ENCODE data around the gene KRT1.

The KRT1 gene

DNA sequence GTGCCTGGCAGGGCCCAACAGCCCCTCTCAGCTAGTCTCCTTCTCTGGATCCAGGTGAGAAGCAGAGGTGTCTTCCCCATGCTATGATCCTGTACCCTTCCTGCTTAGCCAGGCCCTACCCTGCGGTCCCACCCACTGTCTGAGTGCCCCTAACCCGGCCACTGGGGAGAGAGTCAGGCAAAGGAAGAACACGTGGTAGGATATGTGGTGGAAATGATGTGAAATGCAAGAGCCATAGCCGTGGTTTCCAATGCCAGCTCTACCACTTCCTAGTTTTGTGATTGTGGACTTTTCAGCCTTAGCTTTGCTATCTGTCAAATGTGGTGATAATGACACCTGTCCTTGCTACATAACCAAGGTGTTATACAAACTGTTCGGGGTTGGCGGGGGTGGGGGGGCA is 44.0 kb downstream of the KRT1 start:
- no peak for DNase-seq (ENCODE audit: low read depth in 2 of 2)

DNA sequence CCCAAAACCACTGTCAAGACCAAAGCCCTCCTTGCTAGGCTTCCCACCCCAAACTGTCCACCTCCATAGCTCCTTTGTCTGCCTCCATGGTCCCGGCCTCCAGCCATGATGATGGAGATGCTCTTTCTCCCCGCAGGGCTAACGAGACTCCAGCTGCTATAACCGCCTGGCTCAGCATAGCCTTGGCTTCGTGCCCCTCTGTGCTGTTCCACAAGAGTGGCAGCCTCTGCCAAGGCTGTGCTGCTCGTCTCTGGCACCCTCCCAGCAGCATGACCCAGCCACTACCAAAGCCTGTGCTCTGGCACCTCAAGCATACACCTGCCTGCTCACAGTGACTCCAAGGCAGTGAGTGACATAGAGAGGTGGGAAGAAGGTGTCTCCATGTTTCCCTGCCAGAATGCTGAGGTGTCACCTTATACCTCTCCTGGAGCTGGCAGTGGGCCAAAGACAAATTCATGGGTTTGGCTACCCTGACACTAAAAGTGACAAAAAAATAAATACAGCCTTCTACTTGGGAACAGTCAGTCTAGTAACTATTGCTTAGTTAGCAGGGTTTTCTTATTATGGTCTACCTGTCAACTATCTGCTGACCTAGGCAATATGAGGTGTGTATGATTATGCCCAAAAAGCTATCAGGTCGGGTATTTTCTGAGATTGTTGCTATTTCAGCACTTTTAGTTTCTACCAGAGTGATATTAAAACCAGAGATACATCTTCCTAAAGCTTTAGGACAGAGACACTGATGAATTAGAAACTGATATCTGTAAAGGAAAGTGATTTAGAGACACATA is 45.7 kb downstream of the KRT1 start:
- no peak for DNase-seq (ENCODE audit: low read depth in 2 of 2)

DNA sequence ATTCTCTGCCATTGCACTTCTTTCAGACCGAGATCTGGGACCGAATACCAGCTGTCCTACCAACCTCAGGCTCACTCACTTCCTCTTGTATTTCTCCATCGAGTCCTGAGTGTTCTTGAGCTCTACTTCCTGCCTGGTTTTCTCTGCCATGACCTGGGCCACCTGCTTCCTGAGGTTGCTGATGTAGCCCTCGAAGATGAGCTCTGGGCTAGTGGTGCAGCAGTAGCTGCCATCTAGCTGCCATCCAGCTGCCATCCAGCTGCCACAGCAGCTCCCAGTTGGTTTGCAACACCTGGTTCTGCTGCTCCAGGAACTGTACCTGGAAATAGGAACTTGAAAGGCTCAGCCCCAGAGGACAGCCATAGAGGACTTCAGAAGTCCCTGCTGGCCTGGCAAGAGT is 46.8 kb downstream of the KRT1 start:
- no peak for DNase-seq (ENCODE audit: low read depth in 2 of 2)

DNA sequence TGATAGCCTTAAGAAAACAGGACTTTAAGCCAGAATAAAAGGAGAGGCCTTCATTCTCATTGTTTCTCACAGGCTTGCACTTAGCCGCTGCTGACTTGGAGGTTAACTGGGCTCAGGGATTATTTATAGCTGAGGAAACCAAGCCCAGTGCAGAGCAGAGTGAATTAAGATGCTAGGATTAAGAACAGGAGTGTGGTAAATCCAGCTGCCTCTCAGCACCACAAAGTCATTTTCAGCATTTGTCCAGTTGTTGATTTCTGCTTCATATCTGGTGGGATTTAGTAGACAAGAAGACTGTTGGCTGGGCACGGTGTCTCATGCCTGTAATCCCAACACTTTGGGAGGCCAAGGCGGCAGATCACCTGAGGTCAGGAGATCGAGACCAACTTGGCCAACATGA is 47.6 kb downstream of the KRT1 start:
- DNase-seq (ENCODE audit: low read depth in 2 of 2): no peak

DNA sequence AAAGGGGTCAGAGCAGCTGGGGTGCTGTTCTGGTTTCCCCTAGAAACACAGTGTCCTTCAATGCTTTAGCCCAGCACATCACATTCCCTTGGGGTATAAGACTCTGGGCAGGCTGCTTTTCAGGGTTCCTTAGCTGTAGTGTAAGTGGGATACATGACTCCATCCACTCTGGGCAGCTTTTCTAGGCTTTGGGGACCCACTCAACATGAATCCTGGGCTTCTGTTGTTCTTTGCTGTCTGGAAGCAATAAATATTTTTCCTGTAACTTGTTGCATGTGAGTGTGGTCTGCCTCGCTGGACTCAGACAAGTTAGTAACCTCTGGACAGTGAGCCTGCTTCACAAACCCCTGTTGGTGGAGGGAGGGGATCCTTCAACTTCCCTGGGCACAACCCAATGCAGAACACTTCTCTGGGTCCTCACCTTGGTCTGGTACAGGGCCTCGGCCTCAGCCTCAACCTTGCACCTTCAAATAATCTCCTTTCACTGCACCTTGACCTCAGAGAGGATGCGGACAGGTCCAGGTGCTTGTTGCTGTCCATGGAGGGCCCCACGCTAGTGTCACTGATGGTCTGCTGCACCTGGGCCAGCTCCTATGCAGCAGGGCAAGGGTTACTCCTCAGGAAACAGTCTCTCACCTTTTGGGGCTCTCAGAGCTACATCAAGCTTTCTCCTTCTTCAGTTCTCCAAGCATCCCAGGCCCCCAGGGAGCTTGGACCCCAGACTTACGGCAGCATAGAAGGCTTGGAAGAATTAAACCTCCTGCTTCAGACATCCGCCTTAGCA is 48.3 kb downstream of the KRT1 start:
- no peak for DNase-seq (ENCODE audit: low read depth in 2 of 2)

DNA sequence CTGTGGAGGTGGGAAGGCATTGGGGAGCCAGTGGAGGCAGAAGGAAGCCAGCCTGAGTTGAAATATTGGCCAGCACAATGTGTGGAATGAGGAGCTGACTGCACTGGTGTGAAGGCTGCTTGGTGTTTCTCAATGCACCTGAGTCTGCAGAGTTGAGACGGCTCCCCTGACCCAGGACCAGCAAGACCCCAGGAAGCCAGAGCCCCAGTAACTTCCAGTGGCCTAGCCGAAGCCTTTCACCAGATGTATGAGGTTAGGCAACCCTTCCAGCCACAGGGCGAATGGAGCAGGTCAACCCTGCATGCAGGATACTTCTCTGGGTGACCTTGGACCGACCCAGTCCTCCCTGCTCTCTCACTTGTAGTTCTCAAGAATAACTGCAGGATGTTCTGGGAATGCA is 48.9 kb downstream of the KRT1 start:
- no peak for DNase-seq (ENCODE audit: low read depth in 2 of 2)

DNA sequence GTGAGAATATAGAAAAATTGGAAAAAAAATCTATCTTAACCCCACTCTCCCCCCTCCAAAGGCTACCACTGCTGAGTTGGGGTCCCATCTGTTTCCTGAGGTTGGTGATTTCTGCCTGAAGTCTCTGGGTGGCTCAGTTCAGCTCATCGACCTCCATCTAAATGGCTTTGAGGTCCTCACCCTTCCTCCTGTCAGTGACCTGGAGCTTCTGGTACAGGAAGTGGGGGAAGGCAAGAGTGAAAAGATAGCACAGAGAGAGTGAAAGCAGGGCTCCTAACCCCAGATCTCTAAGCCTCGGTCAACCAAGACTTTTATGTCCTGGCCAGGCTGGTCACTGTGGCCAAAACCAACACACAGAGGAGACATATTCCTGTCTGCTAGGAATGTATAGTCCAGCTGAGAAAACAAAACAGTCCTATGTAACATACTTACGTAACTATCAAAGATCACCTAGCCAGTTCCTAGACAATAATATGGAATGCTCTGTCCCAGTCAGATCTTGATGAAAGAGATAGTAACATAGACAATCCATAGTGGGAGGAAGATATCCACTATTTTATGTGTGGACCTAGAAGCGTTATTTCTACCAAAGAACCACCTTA is 49.5 kb downstream of the KRT1 start:
- no peak for DNase-seq (ENCODE audit: low read depth in 2 of 2)

DNA sequence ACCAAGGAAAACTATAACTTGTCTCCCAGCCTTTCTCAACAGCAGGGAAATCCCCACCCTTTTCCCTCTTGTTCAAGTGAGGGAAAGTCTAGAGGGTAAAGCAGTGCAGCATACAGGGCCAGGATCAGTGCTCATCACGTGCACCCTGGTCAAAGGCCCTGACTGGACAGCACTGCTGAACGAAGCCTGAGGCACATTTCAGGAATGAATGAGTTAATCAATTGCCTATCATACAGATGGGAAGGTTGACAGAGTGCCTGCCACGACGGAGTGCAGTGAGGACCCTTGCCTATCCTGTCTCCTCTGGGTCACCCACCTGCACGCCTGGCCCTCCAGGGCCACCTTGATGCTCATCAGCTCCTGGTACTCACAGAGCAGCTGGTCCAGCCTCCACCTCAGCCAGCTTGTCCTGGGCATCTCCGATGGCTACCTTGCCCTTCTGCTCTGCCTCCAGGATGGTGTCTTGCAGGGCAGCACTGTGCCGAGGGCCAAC is 50.2 kb downstream of the KRT1 start:
- DNase-seq (ENCODE audit: low read depth in 2 of 2): no peak

DNA sequence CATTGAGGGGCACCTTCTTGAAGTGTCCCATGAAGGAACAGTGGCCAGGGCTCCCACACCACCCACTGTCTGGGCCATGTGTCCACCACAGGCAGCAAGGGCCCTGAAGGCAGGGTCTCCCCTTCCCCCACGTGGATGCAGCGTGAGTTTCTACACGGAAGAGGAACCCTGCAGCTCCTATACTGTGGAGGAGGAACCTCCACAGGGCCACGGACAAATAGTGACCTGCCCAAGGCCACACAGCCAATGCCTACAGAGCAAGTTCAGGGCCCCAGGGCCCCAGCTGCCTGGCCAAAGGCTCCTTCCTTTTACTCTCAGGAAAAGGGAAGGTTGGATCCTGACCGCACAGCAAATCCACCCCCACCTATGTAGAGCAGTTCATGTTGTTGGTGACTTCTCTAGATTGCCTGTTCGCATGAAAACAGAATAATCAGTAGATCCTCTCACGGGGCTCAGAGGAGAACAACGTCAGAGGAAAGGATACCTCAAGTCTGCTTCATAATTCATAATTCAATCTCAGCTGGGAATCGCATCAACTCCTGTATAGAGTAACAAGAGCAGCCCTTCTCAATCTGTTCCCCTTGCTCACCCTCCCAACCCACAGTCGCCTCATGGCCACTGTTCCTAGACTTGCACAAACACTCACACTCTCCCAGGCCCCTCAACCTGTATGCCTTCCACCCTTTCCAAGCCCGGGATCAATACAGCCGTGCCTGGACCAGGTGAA is 50.8 kb downstream of the KRT1 start:
- no peak for DNase-seq (ENCODE audit: low read depth in 2 of 2)

DNA sequence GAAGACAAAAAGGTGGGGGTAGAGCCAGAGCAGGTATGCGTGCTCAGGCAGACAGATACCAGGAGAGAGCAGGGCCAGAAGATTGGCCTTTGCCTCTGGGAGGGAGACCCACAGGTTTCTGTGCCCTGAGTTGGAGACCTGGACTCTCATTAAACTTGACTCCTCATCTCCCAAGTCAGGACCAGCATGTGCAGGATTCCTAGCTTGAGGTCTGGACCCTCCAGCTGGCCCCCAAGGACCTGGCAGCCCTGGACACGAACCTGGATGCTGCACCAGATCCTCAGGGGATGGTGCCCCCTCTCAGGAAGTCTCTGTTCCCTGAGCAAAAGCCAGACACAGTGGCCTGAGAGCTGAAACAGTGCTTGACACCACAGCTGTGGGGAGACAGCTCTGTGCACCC is 51.4 kb downstream of the KRT1 start:
- no peak for DNase-seq (ENCODE audit: low read depth in 2 of 2)

DNA sequence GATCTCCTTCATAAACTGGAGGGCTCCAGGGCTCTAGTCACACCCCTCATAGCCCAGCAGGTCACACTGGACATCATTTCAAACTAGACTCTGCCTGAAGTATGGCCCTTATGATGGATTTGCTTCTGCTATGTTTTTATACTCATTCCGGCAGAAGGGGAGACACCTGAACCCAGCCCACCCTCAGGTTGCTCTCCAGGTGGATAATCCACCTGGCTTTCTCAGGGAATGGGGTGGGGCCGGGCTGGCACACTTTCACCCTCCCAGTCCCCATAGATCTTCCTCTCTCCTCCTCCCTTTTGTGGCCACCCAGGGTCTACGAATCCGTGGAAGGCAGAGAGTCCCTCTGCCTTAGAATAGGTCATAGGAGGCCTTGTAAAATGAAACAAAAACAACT is 52.1 kb downstream of the KRT1 start:
- no peak for DNase-seq (ENCODE audit: low read depth in 2 of 2)

DNA sequence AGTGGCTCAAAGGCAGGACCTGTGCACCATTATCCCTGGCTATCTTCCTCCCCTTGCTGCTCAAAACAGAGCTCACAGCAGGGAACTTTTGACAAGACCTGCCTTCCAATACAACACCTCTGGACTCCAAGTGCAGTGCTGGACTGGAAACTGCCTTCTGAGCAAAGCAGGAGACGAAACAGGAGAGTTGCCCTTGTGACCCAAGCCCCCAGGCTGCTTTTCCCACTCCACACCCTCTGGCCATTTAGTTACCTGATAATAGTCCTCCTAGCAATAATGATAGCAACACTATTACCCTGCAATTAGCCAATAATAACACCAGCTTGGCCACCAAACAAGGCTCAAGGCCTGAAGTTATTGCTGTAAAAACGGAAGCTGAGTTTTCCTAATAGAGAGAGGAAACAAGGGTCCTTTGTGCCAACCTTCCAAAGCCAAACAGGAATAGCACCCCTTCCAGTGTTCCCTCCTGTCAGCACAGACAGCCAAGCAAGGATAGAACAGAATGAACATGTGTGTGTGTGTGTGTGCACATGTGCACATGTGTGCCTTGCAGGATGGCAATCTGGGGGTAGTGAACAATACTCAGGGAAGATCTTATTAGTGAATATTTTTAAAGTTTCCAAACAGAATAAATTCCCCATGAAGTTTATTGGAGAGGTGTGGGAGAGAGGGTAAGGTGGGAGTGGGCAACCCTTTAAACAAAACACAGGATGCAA is 52.7 kb downstream of the KRT1 start:
- no peak for DNase-seq (ENCODE audit: low read depth in 2 of 2)
